HepG2 (cell line): ENCODE data around the gene RGL3. TPM values are rescaled to one million over a fixed set of nuclear protein-coding genes. Genes with fewer than 3 reads are reported as not detected.

ENCODE experiments used
- REST ChIP-seq, 2 experiments: IDR thresholded peaks; 2 replicates each; pipeline ENCODE4 v1.6.1; 2011 to 2012; ENCODE audit warnings: low read length in 2 of 2, borderline replicate concordance in 1 of 2, low read depth in 1 of 2, mild to moderate bottlenecking in 1 of 2, moderate library complexity in 1 of 2
- ZHX2 ChIP-seq, 2 experiments: sonication (generic) in 1 of 2; formaldehyde crosslinking in 1 of 2; IDR thresholded peaks; 2 replicates each; pipeline versions ENCODE4 v1.6.1 to v1.9.0; 2014 to 2022; ENCODE audit warnings: antibody characterized with exemption in 1 of 2, borderline replicate concordance in 1 of 2, inconsistent platforms in 1 of 2, low read depth in 1 of 2, missing genetic modification reagents in 1 of 2
- ZNF513 ChIP-seq: sonication (generic); formaldehyde crosslinking; conservative IDR thresholded peaks from 2 replicates; pipeline ENCODE4 v1.5.0; 2020; ENCODE audit warnings: missing genetic modification reagents
- ZNF530 ChIP-seq: sonication (generic); formaldehyde crosslinking; IDR thresholded peaks from 2 replicates; pipeline ENCODE4 v1.5.0; 2020; ENCODE audit warnings: low read depth, mild to moderate bottlenecking, missing genetic modification reagents
- polyA plus RNA-seq, 8 experiments: library from polyadenylated mRNA; depleted of rRNA in 3 of 8; stranded (reverse) in 7 of 8; unstranded in 1 of 8; fragments of >200 nt; fragmentation: Illumina TruSeq in 4 of 8; extraction: Trizol in 4 of 8; gene quantifications; 2 replicates each; pipeline versions ENCODE4 v1.2.1 to v1.2.3, GENCODE V29; 2011 to 2016; ENCODE audit warnings: low read depth in 4 of 8, missing spikeins in 1 of 8, mixed read lengths in 1 of 8; ENCODE audit not compliant: insufficient read depth in 1 of 8
- total RNA-seq, 5 experiments: library from RNA; depleted of rRNA; stranded (reverse); fragments of >200 nt; fragmentation: Illumina TruSeq; extraction: Trizol; gene quantifications; 2 replicates each; pipeline ENCODE4 v1.2.3, GENCODE V29; 2016; ENCODE audit warnings: low read depth in 1 of 5

Gene RGL3
- total and polyA plus RNA-seq, 2 of the 13 experiments (the other 11 are each of a cell fraction or from before 2014, with no cell fraction given): 4.2 to 7.6 TPM

- TF ChIP-seq ZHX2 (IDR thresholded peaks at IDR 0.05; ENCODE audit: low read depth) (no peak), ZHX2 (CRISPR knock-in tag; IDR thresholded peaks at IDR 0.05; ENCODE audit: borderline replicate concordance) (no peak), ZNF530 (no peak), REST (IDR thresholded peaks at IDR 0.05; ENCODE audit: borderline replicate concordance in 1 of 2, low read depth in 1 of 2, low read length in 2 of 2) (no peak), ZNF513 (CRISPR knock-in tag) (no peak)
These were observed 18.8 kb upstream of the RGL3 start (continued) for GRCh38 chr19:11437955-11438354.
